GM18508 (cell line): Measurements from ENCODE around the gene MUC5B.
A peak's percentile ranks its signal among the peaks of the same experiment; 100 is the strongest.

Experiments used
- ATAC-seq: cut with Tn5 transposase; IDR thresholded peaks from one replicate; pipeline ENCODE4 v1.9.1; 2021; ENCODE audit warnings: moderate number of reproducible peaks; ENCODE audit not compliant: insufficient read depth, unreplicated experiment

The MUC5B gene

DNA sequence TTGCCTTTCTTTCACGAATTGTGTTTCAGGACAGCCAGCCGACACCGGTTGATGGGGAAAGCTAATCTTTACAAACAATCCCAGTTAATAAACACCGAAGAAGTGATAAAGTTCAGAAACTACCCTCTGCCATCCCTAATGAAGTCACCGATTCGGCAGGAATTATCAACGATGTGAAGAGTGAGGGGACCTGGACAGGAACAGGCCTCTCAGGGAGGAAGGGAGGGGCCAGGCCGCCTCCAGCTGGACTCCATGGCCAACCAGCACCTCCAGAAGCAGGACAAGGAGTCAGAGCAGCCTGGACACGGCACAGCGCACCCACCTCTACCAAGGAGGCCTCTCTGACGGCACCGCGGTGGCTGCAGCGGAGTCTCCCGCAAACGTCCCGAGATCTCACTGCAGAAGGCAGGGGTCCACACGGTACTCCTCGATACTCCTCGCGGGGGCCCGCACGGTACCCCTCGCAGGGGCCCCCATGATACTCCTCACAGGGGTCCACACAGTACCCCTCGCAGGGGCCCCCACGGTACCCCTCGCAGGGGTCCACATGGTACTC, 82.7 kb downstream of the MUC5B start:
- ATAC-seq = no peak

DNA sequence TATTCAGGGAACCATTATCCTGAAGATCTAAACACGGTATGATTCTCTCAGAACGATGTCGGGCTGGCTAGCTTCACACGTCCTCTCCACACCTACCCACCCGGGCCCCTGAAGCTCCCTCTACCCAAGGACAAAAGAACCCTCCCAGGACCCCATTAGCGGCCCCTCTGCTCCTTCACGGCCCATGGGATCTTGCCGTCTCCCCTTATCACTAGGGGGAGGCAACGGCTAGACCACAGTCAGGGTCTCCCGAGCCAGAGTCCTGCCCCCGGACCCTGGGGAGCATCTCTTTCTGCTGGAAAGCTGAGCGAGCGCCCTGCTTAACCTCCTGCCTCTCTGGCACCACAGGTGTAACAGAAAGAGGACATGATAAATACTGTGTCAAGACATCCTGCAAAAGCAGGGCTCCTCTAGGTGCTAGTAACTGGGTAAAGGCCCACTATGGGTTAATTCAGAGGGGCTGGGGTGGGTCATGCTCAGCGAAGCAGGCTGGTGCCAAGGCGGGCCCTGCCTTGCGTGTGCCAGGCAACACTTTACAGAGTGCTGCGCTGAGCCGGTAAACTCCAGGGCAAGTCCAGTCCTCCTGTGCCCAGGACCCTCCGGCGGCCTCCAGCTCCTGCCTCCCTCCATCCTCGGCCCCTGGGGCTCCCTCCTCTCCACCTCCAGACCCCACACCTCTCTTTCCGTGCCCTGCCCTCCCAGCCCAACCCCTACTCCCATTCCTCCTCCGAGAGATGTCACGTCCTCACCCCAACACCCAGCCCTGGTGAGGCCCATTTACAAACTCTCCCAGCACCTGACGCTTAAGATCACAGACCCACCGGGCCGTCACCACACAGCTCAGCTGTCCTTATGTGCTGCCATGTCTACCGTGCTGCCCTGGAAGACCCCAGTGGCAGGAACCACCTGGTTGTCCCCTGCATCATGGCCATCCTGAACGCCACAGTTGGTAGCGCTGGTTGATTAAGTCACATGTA, 83.6 kb downstream of the MUC5B start:
- no peak for ATAC-seq

DNA sequence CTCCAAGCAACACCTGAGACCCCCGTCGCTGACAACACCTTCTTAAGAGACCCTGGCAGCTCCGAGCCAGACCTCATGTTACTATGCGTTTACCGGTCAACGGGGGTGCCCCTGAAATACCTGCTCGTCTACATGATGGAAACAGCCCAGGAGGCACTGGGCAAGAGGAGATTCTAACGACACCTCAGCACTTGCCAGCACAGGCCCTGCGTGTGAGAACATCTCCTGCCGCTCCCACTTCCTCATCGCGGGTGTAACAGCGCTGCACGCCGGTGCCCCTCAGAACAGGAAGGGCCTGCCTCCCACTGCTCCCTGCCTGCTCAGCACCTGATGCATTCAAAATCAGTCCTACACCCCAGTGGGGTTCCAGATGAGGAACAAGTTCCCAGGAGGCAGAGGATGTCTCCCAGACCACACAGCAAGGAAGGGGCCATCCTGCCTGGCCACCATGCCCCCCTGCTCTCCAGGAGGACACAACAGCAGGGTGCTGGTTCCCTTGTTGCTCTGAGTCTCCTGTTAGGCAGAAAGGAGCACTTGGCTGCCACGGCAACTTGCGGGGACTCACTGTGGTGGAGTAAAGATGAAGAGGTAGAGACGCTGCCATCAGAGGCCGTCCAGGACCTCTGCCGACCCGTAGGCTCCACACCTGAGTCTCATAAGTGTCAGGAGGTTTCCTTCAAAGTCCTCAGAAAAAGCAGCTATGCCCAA, 84.5 kb downstream of the MUC5B start:
- no peak for ATAC-seq

DNA sequence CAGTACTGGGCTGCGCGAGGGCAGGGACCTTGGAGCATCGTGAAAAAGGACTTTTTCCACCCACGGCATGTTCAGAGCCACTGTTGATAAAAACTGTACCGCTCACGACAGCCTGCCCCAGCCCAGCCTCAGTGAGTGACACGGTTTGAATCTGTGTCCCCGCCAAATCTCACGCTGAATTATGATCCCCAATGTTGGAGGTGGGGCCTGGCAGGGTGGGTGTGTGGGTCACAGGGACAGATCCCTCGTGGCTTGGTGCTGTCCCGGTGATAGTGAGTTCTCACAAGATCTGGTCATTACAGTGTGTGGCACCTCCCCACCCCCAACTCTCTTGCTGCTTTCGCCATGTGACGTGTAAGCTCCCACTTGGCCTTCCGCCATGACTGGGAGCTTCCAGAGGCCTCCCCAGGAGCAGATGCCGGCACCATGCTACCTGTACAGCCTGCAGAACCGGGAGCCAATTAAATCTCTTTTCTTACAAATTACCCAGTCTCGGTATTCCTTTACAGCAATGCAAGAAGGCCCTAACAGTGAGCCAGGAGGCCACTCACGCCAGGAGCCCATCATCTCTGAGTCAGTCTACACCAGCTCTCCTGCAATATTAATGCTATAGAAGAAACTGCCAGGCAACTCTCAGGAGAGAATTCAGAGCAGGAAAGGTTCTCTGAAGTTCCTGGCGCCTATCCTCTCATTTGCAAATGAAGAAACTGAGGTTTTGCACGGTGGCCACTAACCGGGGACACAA, 85.3 kb downstream of the MUC5B start:
- ATAC-seq = no peak

DNA sequence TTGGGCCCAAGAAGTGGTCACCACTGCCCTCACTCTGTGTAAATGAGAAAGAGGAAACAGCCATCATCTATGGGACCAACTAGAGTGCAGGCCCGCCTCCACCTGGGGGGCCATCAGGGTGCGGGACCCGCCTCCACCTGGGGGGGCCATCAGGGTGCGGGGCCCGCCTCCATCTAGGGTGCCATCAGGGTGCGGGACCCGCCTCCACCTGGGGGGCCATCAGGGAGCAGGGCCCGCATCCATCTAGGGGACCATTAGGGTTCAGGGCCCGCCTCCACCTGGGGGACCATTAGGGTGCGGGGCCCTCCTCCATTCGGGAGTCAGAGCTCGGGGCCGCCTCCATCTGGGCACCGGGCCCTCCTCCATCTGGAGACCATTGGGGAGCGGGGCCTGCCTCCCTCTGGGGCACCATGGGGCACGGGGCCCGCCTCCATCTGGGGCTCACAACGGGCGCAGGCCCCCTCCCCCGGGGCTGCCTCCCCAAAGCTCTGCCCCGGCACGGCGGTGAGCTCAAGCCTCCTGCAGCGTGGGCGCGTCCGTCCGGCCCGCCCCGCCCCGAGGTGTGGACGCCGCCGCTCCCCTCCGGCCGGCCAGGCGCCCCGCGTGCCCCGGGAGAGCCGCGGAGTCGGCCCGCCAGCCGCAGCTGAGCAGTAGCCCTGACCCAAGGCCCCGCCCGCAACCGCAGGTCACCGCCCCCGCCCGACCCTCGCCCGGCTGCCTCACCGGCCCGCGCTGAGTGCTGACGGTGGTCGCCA, 86.1 kb downstream of the MUC5B start:
- peak; percentile 9 for ATAC-seq

DNA sequence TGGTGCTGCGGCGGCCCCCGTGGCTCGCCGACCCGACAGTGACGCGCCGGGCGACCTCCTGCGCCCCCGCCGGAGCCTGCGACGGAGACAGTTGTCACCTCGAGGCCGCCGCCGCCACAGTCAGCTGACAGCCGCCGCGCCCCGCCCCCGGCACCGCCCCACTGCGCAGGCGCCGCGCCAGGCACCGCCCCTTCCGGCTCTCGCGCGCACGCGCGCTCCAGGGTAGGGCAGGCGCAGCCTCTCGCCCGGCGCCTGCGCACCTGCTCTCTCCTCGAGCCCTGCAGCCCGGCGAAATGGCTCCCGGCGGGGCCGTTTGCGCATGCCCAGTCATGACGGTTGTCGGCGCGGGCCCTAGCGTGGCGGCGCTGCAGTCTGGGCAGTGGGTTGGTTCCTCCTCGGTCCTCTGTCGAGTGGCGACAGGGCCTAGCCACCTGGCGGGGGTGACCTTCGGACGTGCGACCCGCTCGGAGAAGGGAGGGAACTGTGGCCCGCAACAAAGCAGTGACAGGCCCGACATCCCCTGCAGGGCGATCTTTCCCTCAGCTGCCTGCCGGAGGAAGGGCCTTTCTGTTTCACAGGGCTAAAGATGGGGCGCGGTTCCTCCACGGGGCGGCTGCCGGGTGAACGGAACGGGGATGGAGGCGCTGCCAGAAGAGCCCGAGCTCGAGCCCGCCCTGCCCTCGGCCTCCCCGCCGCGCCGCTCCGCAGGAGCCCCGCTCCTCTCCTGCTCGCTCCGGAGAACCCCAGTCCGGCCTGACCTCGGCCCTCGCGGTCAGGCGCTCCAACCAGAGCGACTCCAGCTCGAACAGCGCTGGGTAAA, 86.8 kb downstream of the MUC5B start, which contains the start of gene TOLLIP:
Gene TOLLIP, minus strand, starts transcription at position 135 of the 820 bp plus-strand sequence. Its CDS starts 134 bp downstream, at position 1.
- peak; percentile 54 for ATAC-seq

DNA sequence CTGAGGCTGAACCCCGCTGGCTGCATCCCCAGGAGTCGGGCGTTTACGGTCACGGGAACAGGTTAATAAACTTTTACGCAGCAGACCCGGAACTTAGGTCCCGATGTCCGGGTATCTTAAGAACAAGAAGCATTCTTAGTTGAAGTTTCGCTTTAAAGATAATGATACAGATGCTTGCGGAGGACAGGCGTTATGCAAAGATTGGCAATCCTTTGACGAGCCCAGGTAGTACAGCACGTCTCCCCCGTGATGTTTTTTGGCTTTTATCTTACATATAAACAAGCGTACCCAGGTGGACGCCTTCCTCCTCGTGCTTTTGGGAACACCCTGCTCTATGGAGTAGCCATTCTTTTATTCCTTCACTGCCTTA, 87.4 kb downstream of the MUC5B start:
- ATAC-seq = no peak

DNA sequence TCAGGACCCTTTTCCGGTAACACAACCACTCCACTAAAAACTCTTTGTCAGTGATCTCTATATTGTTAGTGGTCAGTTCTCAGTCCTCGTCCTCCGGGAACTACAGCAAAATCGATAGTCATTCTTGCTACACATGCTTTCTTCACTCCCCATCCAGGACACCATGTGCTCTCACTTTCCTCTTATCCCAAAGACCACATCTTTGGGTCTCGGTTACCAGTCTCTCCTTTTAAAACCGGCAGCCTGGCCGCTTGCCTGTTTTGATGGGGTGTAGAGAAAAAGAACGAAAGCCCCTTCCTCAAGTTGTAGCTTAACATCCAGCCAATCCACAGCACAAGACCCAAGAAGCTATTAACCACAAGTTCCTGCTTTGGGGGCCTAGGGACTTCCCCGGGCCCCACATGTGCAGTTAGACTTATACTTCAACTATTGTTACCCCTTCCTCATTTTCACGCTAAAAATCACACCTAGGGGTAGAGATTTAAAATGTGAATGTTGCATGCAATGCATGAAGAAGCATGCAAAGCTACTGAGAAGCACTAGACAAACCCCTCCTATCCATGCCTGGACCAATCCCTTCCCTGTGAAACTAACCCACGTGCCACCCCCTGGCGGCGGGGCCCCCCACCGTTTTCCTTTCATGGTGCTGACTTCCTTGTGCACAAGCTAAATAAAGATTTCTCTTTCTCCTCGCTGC, 88.1 kb downstream of the MUC5B start:
- no peak for ATAC-seq
